Stimulated activated CD4-positive, alpha-beta T cell treated with anti-CD3 and anti-CD28 coated beads, Interleukin-12 subunit alpha, Interleukin-12 subunit beta, amount 100 ng/mL, for 4 hours (primary cell): ENCODE measurements around the gene FAR1.
"Not testable (repeated sequence)": the region's sequence is repeated elsewhere in the genome, so short reads cannot be mapped to it uniquely, and the experiment has no call there.

ENCODE experiments used
- DNase-seq: peaks from one replicate; pipeline ENCODE4 v3.0.0-alpha.2; 2020

The FAR1 gene, protein sequence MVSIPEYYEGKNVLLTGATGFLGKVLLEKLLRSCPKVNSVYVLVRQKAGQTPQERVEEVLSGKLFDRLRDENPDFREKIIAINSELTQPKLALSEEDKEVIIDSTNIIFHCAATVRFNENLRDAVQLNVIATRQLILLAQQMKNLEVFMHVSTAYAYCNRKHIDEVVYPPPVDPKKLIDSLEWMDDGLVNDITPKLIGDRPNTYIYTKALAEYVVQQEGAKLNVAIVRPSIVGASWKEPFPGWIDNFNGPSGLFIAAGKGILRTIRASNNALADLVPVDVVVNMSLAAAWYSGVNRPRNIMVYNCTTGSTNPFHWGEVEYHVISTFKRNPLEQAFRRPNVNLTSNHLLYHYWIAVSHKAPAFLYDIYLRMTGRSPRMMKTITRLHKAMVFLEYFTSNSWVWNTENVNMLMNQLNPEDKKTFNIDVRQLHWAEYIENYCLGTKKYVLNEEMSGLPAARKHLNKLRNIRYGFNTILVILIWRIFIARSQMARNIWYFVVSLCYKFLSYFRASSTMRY

GRCh38 chr11:13668102-13668956 is at the start of gene FAR1:
FAR1 (plus strand) TSS chr11:13668668; CDS start chr11:13694766, 26,098 bp downstream.
- peak; percentile 93 for DNase-seq

DNA sequence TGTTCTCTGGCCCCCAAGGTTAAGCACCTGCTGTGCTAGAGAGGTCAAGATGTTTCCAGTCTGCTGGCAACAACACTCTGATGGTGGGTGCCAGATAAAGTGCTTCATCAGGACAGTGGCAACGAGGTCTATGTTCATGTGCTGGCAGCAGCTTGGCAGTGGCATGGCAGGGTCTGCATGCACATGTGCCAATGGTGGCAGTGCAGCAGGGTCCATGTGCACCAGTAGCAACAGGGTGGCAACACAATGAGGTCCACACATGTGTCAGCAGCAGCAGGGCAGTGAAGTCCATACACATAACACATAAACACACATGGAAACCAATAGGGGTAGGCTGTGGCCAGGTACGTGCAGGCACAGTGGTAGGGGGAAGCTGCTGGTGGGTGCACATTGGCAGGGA is 48.4 kb upstream of the FAR1 start:
- no peak for DNase-seq

GRCh38 chr11:13626818-13627217 is 41.6 kb upstream of the FAR1 start:
- not testable (repeated sequence) for DNase-seq

DNA sequence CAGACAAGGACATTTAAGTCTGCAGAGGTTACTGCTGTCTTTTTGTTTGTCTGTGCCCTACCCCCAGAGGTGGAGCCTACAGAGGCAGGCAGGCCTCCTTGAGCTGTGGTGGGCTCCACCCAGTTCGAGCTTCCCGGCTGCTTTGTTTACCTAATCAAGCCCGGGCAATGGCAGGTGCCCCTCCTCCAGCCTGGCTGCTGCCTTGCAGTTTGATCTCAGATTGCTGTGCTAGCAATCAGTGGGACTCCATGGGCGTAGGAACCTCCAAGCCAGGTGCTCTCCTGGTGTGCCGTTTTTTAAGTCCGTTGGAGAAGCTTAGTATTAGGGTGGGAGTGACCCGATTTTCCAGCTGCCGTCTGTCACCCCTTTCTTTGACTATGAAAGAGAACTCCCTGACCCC is 39.8 kb upstream of the FAR1 start:
- DNase-seq = not testable (repeated sequence)

DNA sequence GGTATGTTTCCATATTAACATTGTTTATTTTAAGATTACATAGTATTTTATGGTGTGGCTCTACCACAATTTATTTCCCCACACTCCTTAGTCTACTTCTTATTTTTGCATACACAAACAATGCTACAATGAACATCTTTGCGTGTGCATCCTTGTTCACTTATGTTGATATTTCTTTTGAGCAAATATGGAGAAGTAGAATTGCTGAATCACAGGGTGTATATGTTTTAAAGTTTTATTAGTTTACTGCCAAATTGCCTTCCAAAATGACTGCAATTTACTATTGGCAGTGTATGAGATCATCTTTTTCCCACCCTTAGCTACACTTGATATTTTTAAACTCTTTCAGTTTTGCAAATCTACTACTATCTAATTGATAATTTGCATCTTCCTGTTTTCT is 38.7 kb upstream of the FAR1 start:
- DNase-seq = no peak

GRCh38 chr11:13635290-13635689 is 33.2 kb upstream of the FAR1 start:
- DNase-seq = no peak

DNA sequence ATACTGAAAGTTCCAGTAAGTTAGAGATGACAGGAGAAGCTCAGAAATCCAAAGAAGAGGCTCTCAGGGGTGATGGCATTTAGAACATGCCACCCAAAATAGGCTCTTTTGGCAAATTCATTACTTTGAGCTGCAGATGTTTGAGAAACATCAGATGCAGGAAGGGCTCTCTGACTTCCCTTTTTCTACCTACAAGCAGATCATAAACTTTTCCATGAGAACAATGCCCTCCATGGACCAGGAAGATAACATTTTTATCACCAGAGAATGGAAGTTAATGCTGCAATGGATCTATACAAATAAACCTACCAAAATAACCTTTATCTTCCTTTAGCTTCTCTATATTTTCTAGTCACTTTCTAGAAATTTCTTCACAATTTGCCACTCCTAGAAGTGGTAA is 32.7 kb upstream of the FAR1 start:
- DNase-seq = no peak

GRCh38 chr11:13637125-13638069 is 31.1 kb upstream of the FAR1 start:
- no peak for DNase-seq

DNA sequence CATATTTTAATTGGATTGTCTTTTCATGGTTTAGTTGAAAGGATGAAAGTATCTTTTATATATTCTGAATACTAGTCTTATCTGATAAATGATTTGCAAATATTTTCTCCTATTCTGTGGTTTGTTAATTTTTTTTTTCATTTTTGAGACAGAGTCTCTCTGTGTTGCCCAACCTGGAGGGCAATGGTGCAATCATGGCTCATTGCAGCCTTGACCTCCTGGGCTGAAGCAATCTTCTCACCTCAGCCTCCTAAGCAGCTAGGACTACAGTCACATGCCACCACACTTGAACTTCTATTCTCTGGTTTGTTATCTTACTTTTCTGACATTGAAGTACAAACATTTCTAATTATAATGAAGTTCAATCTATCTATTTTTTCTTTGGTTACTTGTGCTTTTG is 30.0 kb upstream of the FAR1 start:
- DNase-seq = no peak

DNA sequence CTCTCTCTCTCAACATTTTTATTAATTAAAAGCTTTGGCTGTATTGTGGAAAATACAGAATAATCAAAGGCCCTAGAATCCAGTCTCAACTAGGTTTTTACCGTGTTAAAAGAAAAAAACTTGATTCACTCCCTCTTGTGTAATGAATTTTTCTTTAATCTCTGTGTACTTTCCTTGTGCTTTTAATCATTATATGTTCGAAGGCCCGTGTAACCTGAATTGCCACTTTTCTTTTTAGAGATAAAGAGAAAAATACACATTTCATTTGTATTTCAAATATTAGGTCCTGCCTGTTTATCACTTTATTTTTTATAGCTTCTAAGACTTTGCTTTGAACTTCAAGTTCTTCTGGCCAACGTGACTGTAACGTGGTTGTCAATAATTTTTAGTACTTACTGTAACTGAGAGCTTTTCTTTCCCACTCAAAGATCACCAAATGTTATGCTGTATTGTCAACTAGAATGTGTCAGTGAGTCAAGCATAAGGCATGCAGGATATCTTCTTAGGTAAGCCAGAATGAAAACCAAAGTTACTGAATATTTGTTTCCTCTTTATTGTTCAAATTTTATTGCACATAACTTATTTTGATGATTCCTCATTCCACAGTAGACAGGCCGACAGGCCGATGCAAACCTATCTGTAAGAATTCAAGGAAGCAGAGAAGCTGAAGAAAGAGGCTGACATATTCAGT is 23.3 kb upstream of the FAR1 start:
- DNase-seq = no peak

- no peak for DNase-seq
Observed at GRCh38 chr11:13647391-13647790, 21.1 kb upstream of the FAR1 start.

DNA sequence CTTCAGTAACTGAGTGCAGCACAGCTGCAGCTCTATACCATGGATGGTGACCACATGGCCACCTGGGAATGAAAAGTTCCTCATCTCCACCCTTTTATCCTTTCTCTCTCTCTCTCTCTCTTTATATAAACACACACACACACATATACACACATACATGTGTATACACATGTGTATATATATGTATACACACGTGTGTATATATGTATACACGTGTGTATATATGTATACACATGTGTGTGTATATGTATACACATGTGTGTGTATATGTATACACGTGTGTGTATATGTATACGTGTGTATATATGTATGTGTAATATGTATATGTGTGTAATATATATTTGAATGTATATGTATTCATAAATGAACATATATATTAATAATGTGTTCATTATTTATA is 18.8 kb upstream of the FAR1 start:
- DNase-seq = no peak

GRCh38 chr11:13651515-13651914 is 17.0 kb upstream of the FAR1 start:
- DNase-seq = not testable (repeated sequence)

GRCh38 chr11:13661074-13661623 is 7.3 kb upstream of the FAR1 start:
- DNase-seq = no peak

DNA sequence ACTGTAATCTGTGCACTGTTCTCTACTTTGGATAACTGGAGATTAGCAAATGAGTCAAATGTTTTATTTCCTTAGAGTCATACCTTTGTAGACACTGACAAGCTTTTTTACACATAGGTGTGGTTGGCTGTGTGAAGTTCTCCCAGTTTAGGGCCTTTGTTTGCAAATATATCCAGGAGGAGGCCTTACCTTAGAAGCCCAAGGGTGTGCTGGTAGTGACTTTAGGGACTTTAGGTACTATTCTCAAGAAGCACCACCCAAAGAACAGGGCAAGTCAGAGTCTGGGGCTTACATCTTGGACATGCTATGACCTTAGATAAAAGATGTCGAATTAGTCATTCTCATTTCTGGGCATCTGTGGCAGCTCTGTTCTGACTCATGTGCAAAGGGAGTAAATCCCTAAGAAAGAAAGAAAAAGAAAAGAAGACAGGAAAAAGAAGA is 4.8 kb upstream of the FAR1 start:
- DNase-seq = no peak

- no peak for DNase-seq
Observed at GRCh38 chr11:13664351-13664750, 4.1 kb upstream of the FAR1 start.

DNA sequence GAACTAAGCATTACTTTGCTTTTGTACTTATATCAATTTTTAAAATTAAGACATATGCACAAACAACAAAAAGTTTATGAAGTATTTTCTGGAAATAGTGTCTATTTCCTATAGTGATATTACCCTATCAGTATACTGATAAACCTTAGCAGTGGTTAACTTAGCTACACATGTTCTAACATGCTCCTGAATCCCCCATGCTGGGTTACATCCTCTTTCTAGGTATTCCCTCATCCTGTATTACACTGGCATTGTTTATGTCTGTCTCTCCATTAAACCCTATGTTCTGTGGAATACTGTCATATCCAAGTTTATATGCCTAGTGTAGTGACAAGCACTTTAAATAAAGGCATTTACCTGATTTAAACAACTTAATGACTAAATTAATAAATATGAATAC is 1.8 kb upstream of the FAR1 start:
- no peak for DNase-seq

DNA sequence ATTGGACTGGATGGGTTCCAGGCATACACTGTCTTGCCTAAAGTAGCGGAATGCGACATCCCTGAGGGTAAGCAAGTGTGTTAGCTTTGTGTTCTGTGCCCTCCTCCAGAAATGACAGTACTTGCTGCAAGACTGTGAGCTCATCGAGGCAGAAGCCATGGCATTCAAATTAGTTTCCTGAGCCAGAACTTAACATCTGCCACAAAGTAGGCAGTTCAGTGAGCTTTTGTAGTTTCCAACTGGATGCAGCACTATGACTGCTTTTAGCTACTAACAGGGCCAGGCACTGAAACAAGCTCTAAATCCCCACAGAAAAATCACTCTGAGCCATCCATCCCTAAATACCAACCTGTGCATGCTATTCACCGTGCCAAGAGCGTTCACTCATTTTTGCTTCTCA is 1.2 kb upstream of the FAR1 start:
- no peak for DNase-seq

DNA sequence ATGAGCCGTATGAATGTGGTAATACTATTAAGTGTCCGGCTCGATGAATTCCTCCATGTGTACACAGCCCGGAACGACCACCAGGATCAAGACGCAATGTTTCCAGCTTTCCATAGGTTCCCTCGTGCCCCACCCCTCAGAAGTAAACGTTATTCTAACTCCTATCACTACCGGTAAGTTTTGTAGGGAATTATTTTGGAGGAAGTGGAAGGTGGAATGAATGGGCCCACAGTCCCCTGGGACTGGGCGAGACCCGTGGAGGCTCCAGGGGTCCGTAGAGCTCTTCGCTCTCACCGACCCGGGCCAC is 720 bp upstream of the FAR1 start:
- no peak for DNase-seq

- peak; percentile 47 for DNase-seq
Observed at GRCh38 chr11:13668957-13669521, 571 bp downstream of the FAR1 start.
